Sigmoid colon (tissue), 7 donors: ENCODE measurements around the gene HTT. TPM values are rescaled to one million over a fixed set of nuclear protein-coding genes. Genes with fewer than 3 reads are reported as not detected.

Source experiments
- DNase-seq: peaks from one replicate; pipeline ENCODE4 v3.0.0-alpha.2; 2019
- H3K27ac ChIP-seq, 4 donors: fragments of 200-600 bp; sonication (generic); one replicate each; pipeline ENCODE4 v1.5.1; 2016 to 2019; ENCODE audit warnings: mild to moderate bottlenecking in 1 of 4
- H3K27me3 ChIP-seq, 3 donors: fragments of 200-600 bp; sonication (generic); one replicate each; pipeline ENCODE4 v1.5.1; 2019; ENCODE audit warnings: mild to moderate bottlenecking in 1 of 3
- H3K36me3 ChIP-seq, 4 donors: fragments of 200-600 bp; sonication (generic); one replicate each; pipeline ENCODE4 v1.5.1; 2016 to 2019
- H3K4me1 ChIP-seq, 4 donors: fragments of 200-600 bp; sonication (generic); one replicate each; pipeline ENCODE4 v1.5.1; 2017 to 2019
- H3K4me3 ChIP-seq, 4 donors: fragments of 200-600 bp; sonication (generic); one replicate each; pipeline ENCODE4 v1.5.1; 2017 to 2019; ENCODE audit warnings: mild to moderate bottlenecking in 2 of 4, moderate library complexity in 1 of 4
- H3K9me3 ChIP-seq, 4 donors: fragments of 200-600 bp in 3 of 4; sonication (generic) in 3 of 4; one replicate each; pipeline versions ENCODE4 v1.5.1 to v1.6.1; 2013 to 2019
- CTCF ChIP-seq, 4 experiments: fragments of 450-650 bp in 3 of 4; fragments of 200-600 bp in 1 of 4; IDR thresholded peaks; one replicate each; pipeline ENCODE4 v1.5.1; 2016 to 2019; ENCODE audit warnings: antibody characterized with exemption in 4 of 4, mild to moderate bottlenecking in 3 of 4, moderate library complexity in 2 of 4
- EP300 ChIP-seq, 4 donors: sonication (generic); formaldehyde crosslinking; IDR thresholded peaks; one replicate each; pipeline ENCODE4 v1.6.1; 2017; ENCODE audit warnings: antibody characterized with exemption in 4 of 4
- POLR2A ChIP-seq, 2 donors: fragments of 450-650 bp; IDR thresholded peaks; one replicate each; pipeline ENCODE4 v1.6.1; 2016; ENCODE audit warnings: antibody characterized with exemption in 2 of 2, mild to moderate bottlenecking in 2 of 2, moderate library complexity in 2 of 2
- POLR2AphosphoS5 ChIP-seq, 4 donors: sonication (generic); formaldehyde crosslinking; IDR thresholded peaks; one replicate each; pipeline ENCODE4 v1.6.1; 2017; ENCODE audit warnings: antibody characterized with exemption in 4 of 4
- whole genome bisulfite sequencing, 2 donors: extraction: QIAGEN DNeasy Blood & Tissue Kit; methylation state at CpG; one replicate each; pipeline ENCODE4 v1.1.7; 2013; 5-methylcytosine and 5-hydroxymethylcytosine counted together
- intact Hi-C: fragments of 100-400 bp; cut with DNase I; formaldehyde crosslinking; loops from one replicate; pipeline ENCODE4 v1.15.1; 2023
- polyA plus RNA-seq, 3 donors: library from polyadenylated mRNA; stranded (reverse); fragments of 200-250 nt; gene quantifications; one replicate each; pipeline ENCODE4 v1.2.3, GENCODE V29; 2013
- total RNA-seq, 4 donors: library from RNA; depleted of rRNA; stranded (reverse); fragments of >200 nt; gene quantifications; one replicate each; pipeline ENCODE4 v1.1.0, GENCODE V29; 2016
- donor health status: healthy with polysubstance abuse.
- donor health status: Bipolar disorder and iron deficiency.
- donor health status: healthy.

Gene HTT
- total and polyA plus RNA-seq, 7 donors, result 6.5 to 41.5 (median 22.7) TPM

- Histone ChIP-seq H3K27ac (peak overlapping the region; percentile 86 to 91 (median 89)), H3K27me3 (no peaks in the 10 kb centered on the region), H3K9me3 (no peaks in the 10 kb centered on the region), H3K36me3 (no peaks in the 10 kb centered on the region), H3K4me3 (peak overlapping the region; percentile 80 to 86 (median 82)), H3K4me1 (peaks cover 0 to 31% (median 21%) of the 10 kb centered on the region in 4 donors)
- DNase-seq, result peak; percentile 73
- WGBS, 2 donors, result 0 to 1% methylated on average over 60 of the region's 60 CpGs
- no peak for TF ChIP-seq EP300 (IDR thresholded peaks at IDR 0.05)
- peak in 2 of 4 donors; percentile 41 to 75 for TF ChIP-seq POLR2AphosphoS5 (IDR thresholded peaks at IDR 0.05)
- intact Hi-C loops, result loop anchor here (10.0 kb wide), 3 partner anchors 110 to 320 kb away; partner anchors contain the start of genes GRK4, NOP14, RGS12 and TNIP2
These were observed 568 bp downstream of the HTT start for GRCh38 chr4:3074846-3075651.

- H3K27ac ChIP-seq, result peak overlapping the region; percentile 86 to 91 (median 89)
- no peaks in the 10 kb centered on the region for H3K36me3 ChIP-seq
- TF ChIP-seq EP300 (IDR thresholded peaks at IDR 0.05), result no peak
- no peak for TF ChIP-seq CTCF (IDR thresholded peaks at IDR 0.05)
- TF ChIP-seq POLR2AphosphoS5 (IDR thresholded peaks at IDR 0.05), result no peak
- no peak for TF ChIP-seq POLR2A (IDR thresholded peaks at IDR 0.05)
- WGBS, 2 donors, result 2% methylated on average over 8 of the region's 8 CpGs
- intact Hi-C loops, result loop anchor here (10.0 kb wide), 3 partner anchors 111 to 321 kb away; partner anchors contain the start of genes GRK4, NOP14, RGS12 and TNIP2
- H3K4me3 ChIP-seq, result peak overlapping the region; percentile 80 to 86 (median 82)
- peaks cover 0 to 31% (median 21%) of the 10 kb centered on the region in 4 donors for H3K4me1 ChIP-seq
- no peaks in the 10 kb centered on the region for H3K27me3 ChIP-seq
- DNase-seq, result no peak
- no peaks in the 10 kb centered on the region for H3K9me3 ChIP-seq
These were observed 1.1 kb downstream of the HTT start for GRCh38 chr4:3075652-3075981.

- WGBS, 2 donors, result 48 to 49% methylated on average over 2 of the region's 2 CpGs
- no peak for DNase-seq
- intact Hi-C loops, result loop anchor here (10.0 kb wide), 3 partner anchors 113 to 323 kb away; partner anchors contain the start of genes GRK4, NOP14, RGS12 and TNIP2
- TF ChIP-seq POLR2AphosphoS5 (IDR thresholded peaks at IDR 0.05), result no peak
- no peak for TF ChIP-seq EP300 (IDR thresholded peaks at IDR 0.05)
- no peak for TF ChIP-seq POLR2A (IDR thresholded peaks at IDR 0.05)
- TF ChIP-seq CTCF (IDR thresholded peaks at IDR 0.05), result no peak
- Histone ChIP-seq H3K9me3 (no peaks in the 10 kb centered on the region), H3K4me1 (peaks cover 0 to 31% (median 21%) of the 10 kb centered on the region in 4 donors), H3K27me3 (no peaks in the 10 kb centered on the region), H3K27ac (no peak overlapping the region), H3K36me3 (no peaks in the 10 kb centered on the region), H3K4me3 (no peak overlapping the region)
These were observed 3.3 kb downstream of the HTT start for GRCh38 chr4:3077796-3078195.

- WGBS, 2 donors, result 59 to 88% methylated on average over 6 of the region's 6 CpGs
- H3K36me3 ChIP-seq, result no peaks in the 10 kb centered on the region
- no peak overlapping the region for H3K4me3 ChIP-seq
- no peaks in the 10 kb centered on the region for H3K9me3 ChIP-seq
- intact Hi-C loops, result loop anchor here (10.0 kb wide), 3 partner anchors 115 to 325 kb away; partner anchors contain the start of genes GRK4, NOP14, RGS12 and TNIP2
- H3K4me1 ChIP-seq, result peaks cover 0 to 25% (median 14%) of the 10 kb centered on the region in 4 donors
- no peak overlapping the region for H3K27ac ChIP-seq
- TF ChIP-seq CTCF (IDR thresholded peaks at IDR 0.05), result no peak
- no peak for TF ChIP-seq POLR2AphosphoS5 (IDR thresholded peaks at IDR 0.05)
- TF ChIP-seq POLR2A (IDR thresholded peaks at IDR 0.05), result no peak
- TF ChIP-seq EP300 (IDR thresholded peaks at IDR 0.05), result no peak
- no peak for DNase-seq
- H3K27me3 ChIP-seq, result no peaks in the 10 kb centered on the region
These were observed 5.2 kb downstream of the HTT start for GRCh38 chr4:3079694-3080123.

- no peak for TF ChIP-seq POLR2A (IDR thresholded peaks at IDR 0.05)
- no peak for TF ChIP-seq CTCF (IDR thresholded peaks at IDR 0.05)
- no peak for TF ChIP-seq POLR2AphosphoS5 (IDR thresholded peaks at IDR 0.05)
- TF ChIP-seq EP300 (IDR thresholded peaks at IDR 0.05), result no peak
- intact Hi-C loops, result no loop called here
- Histone ChIP-seq H3K27ac (no peak overlapping the region), H3K36me3 (peaks cover 0 to 11% (median 2%) of the 10 kb centered on the region in 4 donors), H3K27me3 (no peaks in the 10 kb centered on the region), H3K9me3 (no peaks in the 10 kb centered on the region), H3K4me3 (no peak overlapping the region), H3K4me1 (no peaks in the 10 kb centered on the region)
- 84 to 87% methylated on average over 6 of the region's 6 CpGs for WGBS, 2 donors
- DNase-seq, result no peak
These were observed 8.5 kb downstream of the HTT start for GRCh38 chr4:3082925-3083515.
